NT2/D1 (cell line): ENCODE results near the gene CTPS2.

ENCODE experiments used
- YY1 ChIP-seq: IDR thresholded peaks from 2 replicates; pipeline ENCODE4 v1.6.1; 2011; ENCODE audit not compliant: insufficient read length, insufficient read depth
- ZNF274 ChIP-seq: IDR thresholded peaks from 2 replicates; pipeline ENCODE4 v1.6.1; 2011; ENCODE audit warnings: mild to moderate bottlenecking, low read depth, low read length

DNA sequence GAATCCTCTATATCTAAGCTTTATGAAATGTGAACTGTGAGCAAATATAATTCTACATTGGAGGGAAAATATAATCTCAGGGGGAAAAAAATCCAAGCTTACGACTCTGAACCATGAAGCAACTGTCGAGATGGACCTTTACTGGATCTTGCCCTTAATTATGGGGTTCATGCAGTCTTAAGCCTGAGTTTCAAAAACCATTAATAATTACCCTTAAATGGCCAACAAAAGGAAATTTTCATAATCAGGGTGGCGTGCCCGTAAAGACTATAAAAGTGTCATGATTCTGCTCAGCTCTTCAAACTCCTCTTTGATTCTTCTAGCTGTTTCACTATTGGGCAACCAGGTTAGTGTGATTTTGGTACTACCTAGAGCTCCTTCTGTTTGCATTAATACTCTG lies 62.6 kb downstream of the CTPS2 start, which contains the start of gene S100G:
- TF ChIP-seq YY1 (no peak), ZNF274 (no peak)
